ENCODE results near the gene SULT2B1.

GRCh38 chr19:48596237-48596636 lies 44.3 kb downstream of the SULT2B1 start:
- TF ChIP-seq GATA3 (IDR thresholded peaks at IDR 0.05; ENCODE audit: low read depth, low read length) (no peak), GATA2 (IDR thresholded peaks at IDR 0.05; ENCODE audit: low read depth, low read length) (no peak)

All from SH-SY5Y (cell line).